B cell (primary cell): Measurements from ENCODE around the gene SLC1A5. TPM values are rescaled to one million over a fixed set of nuclear protein-coding genes. Genes with fewer than 3 reads are reported as not detected.

Source experiments
- ATAC-seq: fragments of 200-7000 bp; cut with Tn5 transposase; one replicate; pipeline ENCODE4 v1.10.0; 2021; ENCODE audit warnings: low read depth, mild to moderate bottlenecking, moderate number of reproducible peaks, moderate library complexity
- CTCF ChIA-PET: fragments of 350-600 bp; sonication (Branson Sonifier 250); formaldehyde crosslinking; loops from one replicate; lab custom pipeline; 2021; ENCODE audit warnings: antibody characterized with exemption, inconsistent platforms; lab: Charles Lee
- POLR2A ChIA-PET: fragments of 350-600 bp; sonication (Branson Sonifier 250); formaldehyde crosslinking; loops from one replicate; lab custom pipeline; 2021; ENCODE audit warnings: antibody characterized with exemption; lab: Charles Lee
- DNase-seq: peaks from one replicate; pipeline ENCODE4 v3.0.0; 2013
- H2AFZ ChIP-seq: 2 replicates; pipeline ENCODE4 v1.6.1; 2012; ENCODE audit warnings: mild to moderate bottlenecking, low read depth, low read length; ENCODE audit not compliant: insufficient read depth, poor library complexity, severe bottlenecking
- H3K27ac ChIP-seq, 2 donors: 1 replicate in 1 of 2; 2 replicates in 1 of 2; pipeline ENCODE4 v1.5.1; 2012 to 2013; ENCODE audit warnings: low read length in 2 of 2, mild to moderate bottlenecking in 2 of 2, moderate library complexity in 1 of 2
- H3K27me3 ChIP-seq, 4 experiments: fragments of 200-600 bp in 1 of 4; sonication (generic) in 1 of 4; replicated peaks in 1 of 4; 1 replicate in 2 of 4; 2 replicates in 2 of 4; pipeline versions ENCODE4 v1.6.1 to v1.7.0; 2013 to 2016; ENCODE audit warnings: low read length in 3 of 4, mild to moderate bottlenecking in 2 of 4, mixed read lengths in 1 of 4, moderate library complexity in 1 of 4; ENCODE audit not compliant: insufficient read depth in 4 of 4, control insufficient read depth in 3 of 4; ENCODE audit errors: control extremely low read depth in 1 of 4
- H3K36me3 ChIP-seq, 2 experiments: replicated peaks in 1 of 2; 1 replicate in 1 of 2; 2 replicates in 1 of 2; pipeline versions ENCODE4 v1.6.1 to v1.7.1; 2013; ENCODE audit warnings: low read length in 1 of 2; ENCODE audit not compliant: insufficient read depth in 2 of 2, control insufficient read depth in 1 of 2; ENCODE audit errors: control extremely low read depth in 1 of 2, extremely low read depth in 1 of 2
- H3K4me1 ChIP-seq, 2 donors: fragments of 200-600 bp in 1 of 2; sonication (generic) in 1 of 2; 1 replicate in 1 of 2; 2 replicates in 1 of 2; pipeline versions ENCODE4 v1.5.1 to v1.6.1; 2013 to 2017; ENCODE audit warnings: low read length in 2 of 2; ENCODE audit not compliant: control insufficient read depth in 2 of 2, insufficient read depth in 2 of 2
- H3K4me2 ChIP-seq: replicated peaks from 2 replicates; pipeline ENCODE3; 2012; ENCODE audit warnings: mild to moderate bottlenecking, low read depth, low read length; ENCODE audit not compliant: poor library complexity, severe bottlenecking
- H3K4me3 ChIP-seq, 5 experiments: fragments of 200-600 bp in 1 of 5; sonication (generic) in 1 of 5; 1 replicate in 3 of 5; 2 replicates in 2 of 5; pipeline versions ENCODE4 v1.5.1 to v1.7.0; 2011 to 2016; ENCODE audit warnings: low read length in 4 of 5, mild to moderate bottlenecking in 4 of 5, low read depth in 2 of 5, control low read depth in 1 of 5, moderate library complexity in 1 of 5; ENCODE audit not compliant: insufficient read depth in 1 of 5; ENCODE audit errors: control extremely low read depth in 1 of 5, extremely low read depth in 1 of 5
- H3K79me2 ChIP-seq: fragments of 200-600 bp; sonication (generic); one replicate; pipeline ENCODE4 v1.6.0; 2016; ENCODE audit warnings: low read length; ENCODE audit not compliant: control insufficient read depth, insufficient read depth
- H3K9ac ChIP-seq: fragments of 200-600 bp; sonication (generic); 2 replicates; pipeline ENCODE4 v1.6.1; 2017; ENCODE audit warnings: mild to moderate bottlenecking, low read length, moderate library complexity
- H3K9me3 ChIP-seq, 3 donors: one replicate each; pipeline versions ENCODE4 v1.6.1 to v1.7.1; 2013; ENCODE audit warnings: low read length in 2 of 3; ENCODE audit not compliant: control insufficient read depth in 2 of 3, insufficient read depth in 1 of 3; ENCODE audit errors: control extremely low read depth in 1 of 3
- H4K20me1 ChIP-seq: 2 replicates; pipeline ENCODE4 v1.6.0; 2012; ENCODE audit warnings: mild to moderate bottlenecking, low read length; ENCODE audit not compliant: insufficient read depth, control insufficient read depth, poor library complexity, severe bottlenecking
- H3K27ac Mint-ChIP-seq: one replicate; pipeline ENCODE4 v1.8.0; 2021; ENCODE audit warnings: mixed read lengths
- H3K27me3 Mint-ChIP-seq: one replicate; pipeline ENCODE4 v1.8.0; 2021; ENCODE audit warnings: mixed read lengths
- H3K4me1 Mint-ChIP-seq: one replicate; pipeline ENCODE4 v1.8.0; 2021; ENCODE audit warnings: mixed read lengths
- H3K4me3 Mint-ChIP-seq: one replicate; pipeline ENCODE4 v1.8.0; 2021; ENCODE audit warnings: mixed read lengths
- H3K9me3 Mint-ChIP-seq: one replicate; pipeline ENCODE4 v1.8.0; 2022; ENCODE audit warnings: mixed read lengths; ENCODE audit not compliant: insufficient read depth
- CTCF ChIP-seq: fragments of 200-600 bp; IDR thresholded peaks from one replicate; pipeline ENCODE4 v1.8.0; 2022; ENCODE audit warnings: antibody characterized with exemption, mild to moderate bottlenecking
- EZH2 ChIP-seq: IDR thresholded peaks from 2 replicates; pipeline ENCODE4 v1.6.1; 2012; ENCODE audit warnings: borderline replicate concordance, low read depth, mild to moderate bottlenecking, moderate library complexity, low read length; ENCODE audit not compliant: insufficient read depth, poor library complexity, severe bottlenecking
- WGBS: methylation state at CpG from one replicate; pipeline ENCODE4 v1.1.5; 2013; ENCODE audit warnings: missing lambda C conversion rate; ENCODE audit not compliant: insufficient coverage; 5-methylcytosine and 5-hydroxymethylcytosine counted together
- intact Hi-C: fragments of 100-400 bp; cut with micrococcal nuclease; formaldehyde crosslinking; loops from one replicate; pipeline ENCODE4 v1.10.0; 2022
- polyA plus RNA-seq: library from polyadenylated mRNA; depleted of rRNA; stranded (reverse); fragments of >200 nt; gene quantifications from 2 replicates; pipeline ENCODE4 v1.2.3, GENCODE V29; 2012
- total RNA-seq, 2 donors: library from RNA; stranded (reverse); fragments of 120-200 nt in 1 of 2; gene quantifications; 1 replicate in 1 of 2; 2 replicates in 1 of 2; pipeline versions ENCODE4 v1.2.3 to v1.2.4, GENCODE V29; 2013 to 2022

The SLC1A5 gene
- total and polyA plus RNA-seq, 2 donors (not counting 1 experiment from before 2014, with no cell fraction given) = 19.0 to 37.3 TPM

- Histone ChIP-seq H4K20me1 (peaks cover 84% of the 10 kb centered on the region), H3K9me3 (no peaks in the 10 kb centered on the region), H3K27me3 (no peaks in the 10 kb centered on the region), H3K4me3 (no peak overlapping the region), H3K9ac (no peak overlapping the region), H3K4me1 (peaks cover 15 to 40% of the 10 kb centered on the region in 2 donors), H3K4me2 (no peak overlapping the region), H3K36me3 (peaks cover 3 to 26% of the 10 kb centered on the region in 2 experiments), H2AFZ (no peak overlapping the region), H3K79me2 (peaks cover 89% of the 10 kb centered on the region), H3K27ac (no peak overlapping the region)
- Mint-ChIP-seq H3K27me3 (no peaks in the 10 kb centered on the region), H3K9me3 (no peaks in the 10 kb centered on the region), H3K4me3 (peak overlapping the region; percentile 45), H3K27ac (peak overlapping the region; percentile 15), H3K4me1 (peaks cover 52% of the 10 kb centered on the region)
- 100% methylated on average over 1 of the region's 4 CpGs for WGBS
- ChIA-PET POLR2A (no interaction called here), CTCF (interaction anchor here (1.8 to 2.1 kb wide), 2 partner anchors 13 to 39 kb away, joined by 9 to 13 read pairs; no protein-coding TSS in a partner anchor)
- DNase-seq (no peak), ATAC-seq (no peak)
- intact Hi-C loops = no loop called here
- TF ChIP-seq EZH2 (no peak), CTCF (no peak)
These were observed 45.4 kb downstream of the SLC1A5 start for GRCh38 chr19:46742926-46743480.

GRCh38 chr19:46741447-46741846 lies 46.9 kb downstream of the SLC1A5 start:
- ATAC-seq (no peak), DNase-seq (no peak)
- intact Hi-C loops = no loop called here
- Mint-ChIP-seq H3K27me3 (no peaks in the 10 kb centered on the region), H3K4me3 (no peak overlapping the region), H3K4me1 (peaks cover 44% of the 10 kb centered on the region), H3K9me3 (no peaks in the 10 kb centered on the region), H3K27ac (no peak overlapping the region)
- Histone ChIP-seq H3K9me3 (no peaks in the 10 kb centered on the region), H3K9ac (no peak overlapping the region), H3K4me2 (no peak overlapping the region), H4K20me1 (peaks cover 85% of the 10 kb centered on the region), H3K79me2 (peaks cover 94% of the 10 kb centered on the region), H3K27me3 (no peaks in the 10 kb centered on the region), H3K36me3 (peaks cover 3 to 42% of the 10 kb centered on the region in 2 experiments), H2AFZ (no peak overlapping the region), H3K4me1 (peaks cover 10 to 32% of the 10 kb centered on the region in 2 donors), H3K4me3 (no peak overlapping the region), H3K27ac (no peak overlapping the region)
- ChIA-PET POLR2A (no interaction called here), CTCF (interaction anchor here (0.6 to 2.0 kb wide), 9 partner anchors 8 to 409 kb away, joined by 3 to 13 read pairs (median 4); no protein-coding TSS in a partner anchor)
- TF ChIP-seq EZH2 (no peak), CTCF (no peak)
- WGBS = 91% methylated on average over 15 of the region's 17 CpGs
